Prostate gland (tissue), 2 donors: ENCODE results near the gene RNF157. TPM values are rescaled to one million over a fixed set of nuclear protein-coding genes. Genes with fewer than 3 reads are reported as not detected.

Experiments used
- DNase-seq: peaks from one replicate; pipeline ENCODE4 v3.0.0-alpha.2; 2019; ENCODE audit warnings: low spot score
- H3K27ac ChIP-seq, 2 donors: fragments of 200-600 bp; sonication (generic); 2 replicates each; pipeline ENCODE4 v1.5.1; 2017 to 2019
- H3K27me3 ChIP-seq: fragments of 200-600 bp; sonication (generic); replicated peaks from 2 replicates; pipeline ENCODE4 v1.5.1; 2019; ENCODE audit not compliant: insufficient read depth
- H3K36me3 ChIP-seq, 2 donors: fragments of 200-600 bp; sonication (generic); 1 replicate in 1 of 2; 2 replicates in 1 of 2; pipeline versions ENCODE4 v1.5.1 to v1.8.1; 2017 to 2019
- H3K4me1 ChIP-seq: fragments of 200-600 bp; sonication (generic); replicated peaks from 2 replicates; pipeline ENCODE4 v1.5.1; 2019
- H3K4me3 ChIP-seq, 2 donors: fragments of 200-600 bp; sonication (generic); 2 replicates each; pipeline ENCODE4 v1.5.1; 2017 to 2019
- H3K9me3 ChIP-seq: fragments of 200-600 bp; sonication (generic); 2 replicates; pipeline ENCODE4 v1.5.1; 2017
- POLR2A ChIP-seq: fragments of 450-650 bp; IDR thresholded peaks from one replicate; pipeline ENCODE4 v1.6.1; 2016; ENCODE audit warnings: antibody characterized with exemption, mild to moderate bottlenecking
- POLR2AphosphoS5 ChIP-seq: sonication (generic); formaldehyde crosslinking; IDR thresholded peaks from one replicate; pipeline ENCODE4 v1.6.1; 2017; ENCODE audit warnings: antibody characterized with exemption
- WGBS: methylation state at CpG from one replicate; pipeline ENCODE4 v1.1.5; 2018; 5-methylcytosine and 5-hydroxymethylcytosine counted together
- intact Hi-C: fragments of 100-400 bp; cut with DNase I; formaldehyde crosslinking; loops from one replicate; pipeline ENCODE4 v1.14.2; 2022
- total RNA-seq, 2 donors: library from RNA; depleted of rRNA; stranded (reverse); fragments of >200 nt; gene quantifications; one replicate each; pipeline ENCODE4 v1.1.0, GENCODE V29; 2016
- TF ChIP-seq, protein P1 (sequence below), 4 experiments: fragments of 200-600 bp in 2 of 4; fragments of 450-650 bp in 2 of 4; sonication (generic) in 2 of 4; IDR thresholded peaks; 1 replicate in 3 of 4; 2 replicates in 1 of 4; pipeline ENCODE4 v1.5.1; 2016 to 2019; ENCODE audit warnings: antibody characterized with exemption in 4 of 4, mild to moderate bottlenecking in 2 of 4, moderate library complexity in 2 of 4

Gene RNF157
- total RNA-seq, 2 donors from 2014 or later: 1.6 to 47.5 TPM

DNA sequence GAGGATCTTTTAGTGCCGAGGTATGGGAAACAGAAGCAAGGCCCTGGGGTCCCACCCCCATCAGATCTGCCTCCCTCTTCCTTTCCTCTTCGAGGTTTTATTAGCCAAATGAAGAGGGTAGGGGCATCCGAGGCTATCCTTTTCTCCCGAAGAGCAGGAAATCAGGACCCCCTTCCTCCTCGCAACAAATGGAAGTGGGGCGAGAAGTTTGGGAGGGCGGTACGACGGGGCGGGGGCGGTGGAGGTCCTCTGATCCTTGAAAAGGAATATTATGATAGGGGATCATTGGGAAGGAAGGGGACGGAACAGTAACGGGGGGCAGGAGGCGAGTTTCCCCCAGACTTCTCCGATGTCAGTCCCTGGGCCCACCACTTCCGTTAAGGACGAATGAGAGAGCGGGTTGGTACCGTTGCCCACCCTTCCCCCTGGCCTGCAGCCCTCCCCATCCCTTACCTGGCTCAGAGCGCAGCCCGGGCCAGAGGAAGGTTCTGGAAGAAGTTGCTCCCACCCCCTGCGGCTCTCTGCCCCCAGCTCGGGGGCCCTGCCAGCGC is 99.6 kb downstream of the RNF157 start:
- Histone ChIP-seq H3K27me3 (no peaks in the 10 kb centered on the region), H3K4me3 (peak overlapping the region; percentile 28 to 35), H3K9me3 (no peaks in the 10 kb centered on the region), H3K36me3 (no peaks in the 10 kb centered on the region), H3K4me1 (no peaks in the 10 kb centered on the region), H3K27ac (no peak overlapping the region)
- 15% methylated on average over 24 of the region's 24 CpGs for WGBS
- TF ChIP-seq, protein P1, sequence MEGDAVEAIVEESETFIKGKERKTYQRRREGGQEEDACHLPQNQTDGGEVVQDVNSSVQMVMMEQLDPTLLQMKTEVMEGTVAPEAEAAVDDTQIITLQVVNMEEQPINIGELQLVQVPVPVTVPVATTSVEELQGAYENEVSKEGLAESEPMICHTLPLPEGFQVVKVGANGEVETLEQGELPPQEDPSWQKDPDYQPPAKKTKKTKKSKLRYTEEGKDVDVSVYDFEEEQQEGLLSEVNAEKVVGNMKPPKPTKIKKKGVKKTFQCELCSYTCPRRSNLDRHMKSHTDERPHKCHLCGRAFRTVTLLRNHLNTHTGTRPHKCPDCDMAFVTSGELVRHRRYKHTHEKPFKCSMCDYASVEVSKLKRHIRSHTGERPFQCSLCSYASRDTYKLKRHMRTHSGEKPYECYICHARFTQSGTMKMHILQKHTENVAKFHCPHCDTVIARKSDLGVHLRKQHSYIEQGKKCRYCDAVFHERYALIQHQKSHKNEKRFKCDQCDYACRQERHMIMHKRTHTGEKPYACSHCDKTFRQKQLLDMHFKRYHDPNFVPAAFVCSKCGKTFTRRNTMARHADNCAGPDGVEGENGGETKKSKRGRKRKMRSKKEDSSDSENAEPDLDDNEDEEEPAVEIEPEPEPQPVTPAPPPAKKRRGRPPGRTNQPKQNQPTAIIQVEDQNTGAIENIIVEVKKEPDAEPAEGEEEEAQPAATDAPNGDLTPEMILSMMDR (IDR thresholded peaks at IDR 0.05): no peak
- TF ChIP-seq POLR2AphosphoS5 (no peak), POLR2A (no peak)
- intact Hi-C loops: no loop called here
- DNase-seq: no peak

DNA sequence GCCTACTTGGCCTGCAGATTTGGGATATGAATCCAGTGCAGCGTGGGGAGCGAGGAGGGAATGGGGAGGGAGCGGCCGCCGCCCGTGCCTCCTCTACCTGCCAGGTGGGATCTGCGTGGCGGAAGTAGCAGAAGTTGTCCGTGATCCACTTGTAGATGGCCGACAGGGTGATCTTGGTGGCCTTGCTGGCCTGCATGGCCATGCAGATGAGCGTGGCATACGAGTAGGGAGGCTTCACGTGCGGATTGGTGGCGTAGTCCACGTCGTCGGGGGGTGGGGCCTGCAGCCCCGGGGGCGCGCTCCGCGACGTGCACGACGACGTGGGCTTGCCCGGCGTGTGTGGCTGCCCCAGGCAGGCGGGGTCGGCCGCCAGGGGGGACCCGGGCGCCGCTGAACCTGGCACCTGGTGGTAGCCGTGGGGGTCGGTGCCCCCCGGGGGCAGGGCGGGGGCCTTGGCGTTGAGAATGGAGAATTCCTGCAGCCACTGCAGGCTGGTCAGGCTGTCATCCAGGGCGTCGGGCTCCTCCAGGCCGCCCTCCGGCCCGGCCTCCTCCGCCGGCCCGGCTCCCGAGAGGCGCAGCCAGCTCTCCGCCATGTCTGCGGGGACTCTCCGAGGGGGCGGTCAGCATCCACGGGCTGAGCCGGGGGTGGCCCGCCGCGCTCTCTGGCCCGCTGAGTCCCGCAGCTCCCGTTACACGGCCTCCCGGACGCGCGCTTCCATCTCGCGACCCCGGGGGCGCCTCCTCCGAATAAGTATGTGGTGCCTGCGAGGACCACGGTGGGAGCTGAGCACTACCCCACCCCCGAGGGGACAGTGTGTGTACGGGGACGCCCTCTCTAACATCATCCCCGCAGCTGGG is 100.3 kb downstream of the RNF157 start:
- no peak overlapping the region for H3K4me3 ChIP-seq
- H3K4me1 ChIP-seq: no peaks in the 10 kb centered on the region
- no peak for DNase-seq
- no peak overlapping the region for H3K27ac ChIP-seq
- 34% methylated on average over 71 of the region's 78 CpGs for WGBS
- H3K27me3 ChIP-seq: no peaks in the 10 kb centered on the region
- H3K36me3 ChIP-seq: no peaks in the 10 kb centered on the region
- TF ChIP-seq POLR2AphosphoS5 (no peak), POLR2A (no peak)
- TF ChIP-seq, protein P1 (IDR thresholded peaks at IDR 0.05): no peak
- intact Hi-C loops: no loop called here
- H3K9me3 ChIP-seq: no peaks in the 10 kb centered on the region

DNA sequence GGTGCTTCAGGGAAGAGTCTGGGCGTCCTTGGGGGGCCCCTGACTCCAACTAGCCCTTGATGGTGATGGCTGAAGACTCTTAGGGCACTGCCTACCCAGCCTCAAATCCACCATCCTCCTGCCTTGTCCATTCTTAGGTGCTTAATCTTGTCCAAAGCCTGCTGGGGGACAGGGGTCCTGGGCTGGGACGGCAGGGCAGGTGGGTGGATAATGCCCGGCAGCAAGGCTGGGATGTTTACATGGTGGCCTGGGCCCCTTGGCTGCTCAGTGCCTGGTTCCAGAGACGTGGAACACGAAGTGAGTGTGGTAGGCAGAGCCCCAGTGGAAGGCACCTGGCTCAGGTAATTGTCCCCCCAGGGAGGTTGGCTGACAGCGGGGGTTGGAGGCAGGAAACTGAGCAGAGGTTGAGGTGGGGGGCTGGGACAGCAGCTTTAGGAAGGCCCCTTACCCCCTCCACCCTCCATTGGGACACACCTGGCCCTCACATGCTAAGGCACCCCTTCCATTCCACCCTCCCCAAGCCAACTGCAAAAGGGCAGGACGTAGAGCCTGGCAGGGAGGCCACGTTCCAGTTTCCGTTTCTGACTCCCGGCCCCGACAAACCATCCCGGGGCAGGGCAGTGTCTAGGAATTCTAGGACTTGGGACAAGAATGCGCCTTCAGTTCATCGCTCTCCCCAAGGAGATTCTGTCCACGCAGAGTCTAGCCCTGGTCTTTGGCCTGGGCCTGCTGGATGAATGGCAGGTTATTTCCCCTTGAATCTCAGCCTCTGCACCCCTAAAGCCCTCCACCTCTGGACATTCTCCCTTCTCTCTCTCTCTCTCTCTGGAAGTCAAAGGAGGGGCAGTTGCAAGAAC is 101.2 kb downstream of the RNF157 start:
- no peaks in the 10 kb centered on the region for H3K9me3 ChIP-seq
- no peak overlapping the region for H3K27ac ChIP-seq
- intact Hi-C loops: no loop called here
- no peak overlapping the region for H3K4me3 ChIP-seq
- no peaks in the 10 kb centered on the region for H3K36me3 ChIP-seq
- DNase-seq: no peak
- 52% methylated on average over 15 of the region's 15 CpGs for WGBS
- H3K4me1 ChIP-seq: no peaks in the 10 kb centered on the region
- peaks cover 3% of the 10 kb centered on the region for H3K27me3 ChIP-seq
- TF ChIP-seq POLR2AphosphoS5 (no peak), POLR2A (no peak)
- TF ChIP-seq, protein P1 (IDR thresholded peaks at IDR 0.05): no peak

DNA sequence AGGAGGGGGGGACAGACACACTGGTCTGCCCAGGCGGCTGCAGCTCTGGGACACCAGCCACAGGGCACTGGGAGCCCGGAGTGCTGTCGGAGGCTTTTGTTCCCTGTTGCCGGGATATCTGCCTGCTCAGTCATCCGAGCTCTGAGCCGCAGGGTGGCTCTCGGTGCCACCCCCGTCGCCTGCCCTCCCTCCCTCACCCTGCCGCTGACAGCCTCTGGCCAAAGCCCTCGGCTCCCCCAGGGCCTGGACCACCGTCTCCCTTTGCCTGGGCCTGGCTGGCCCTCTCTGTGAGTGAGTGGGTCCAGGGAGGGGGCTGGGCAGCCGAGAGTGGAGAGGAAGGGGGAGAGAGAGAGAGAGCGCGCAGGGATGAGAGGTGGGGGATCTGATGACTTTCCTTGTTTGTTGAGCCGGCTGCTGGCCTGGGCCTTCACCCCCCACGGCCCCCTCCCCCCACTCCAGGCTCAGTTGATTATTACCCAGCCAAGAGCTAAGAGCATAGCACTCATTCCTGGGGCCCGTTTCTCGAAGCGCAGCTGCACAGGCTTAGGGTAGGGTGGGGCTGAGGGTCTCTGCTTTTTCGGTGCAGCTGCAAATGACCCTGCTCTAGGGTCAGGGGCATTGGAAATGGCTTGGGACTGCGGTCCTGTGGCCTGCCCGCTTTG is 101.9 kb downstream of the RNF157 start:
- Histone ChIP-seq H3K4me3 (no peak overlapping the region), H3K9me3 (no peaks in the 10 kb centered on the region), H3K27me3 (peaks cover 3% of the 10 kb centered on the region), H3K4me1 (no peaks in the 10 kb centered on the region), H3K27ac (no peak overlapping the region), H3K36me3 (no peaks in the 10 kb centered on the region)
- DNase-seq: no peak
- TF ChIP-seq, protein P1 (IDR thresholded peaks at IDR 0.05): no peak
- TF ChIP-seq POLR2AphosphoS5 (no peak), POLR2A (no peak)
- 36% methylated on average over 18 of the region's 23 CpGs for WGBS
- intact Hi-C loops: no loop called here
